Fibroblast of the aortic adventitia (primary cell): Measurements from ENCODE around the gene ARHGAP26. TPM values are rescaled to one million over a fixed set of nuclear protein-coding genes. Genes with fewer than 3 reads are reported as not detected.

Experiments
- DNase-seq: peaks from one replicate; pipeline ENCODE4 v3.0.0-alpha.2; 2010; ENCODE audit warnings: low read depth
- H3K4me3 ChIP-seq: 2 replicates; pipeline ENCODE4 v1.5.1; 2011; ENCODE audit warnings: low read depth, mild to moderate bottlenecking, control low read depth, low read length, moderate library complexity
- total RNA-seq: library from RNA; depleted of rRNA; stranded (reverse); fragments of >200 nt; gene quantifications from 2 replicates; pipeline ENCODE4 v1.2.3, GENCODE V29; 2012; ENCODE audit warnings: low replicate concordance
- TF ChIP-seq, protein P1 (sequence below): IDR thresholded peaks from 2 replicates; pipeline ENCODE4 v1.5.1; 2011; ENCODE audit warnings: mild to moderate bottlenecking, low read length, control low read depth, inconsistent platforms; ENCODE audit not compliant: insufficient read depth

ARHGAP26 gene
- total RNA-seq, 1 donor = 9.0 TPM

DNA sequence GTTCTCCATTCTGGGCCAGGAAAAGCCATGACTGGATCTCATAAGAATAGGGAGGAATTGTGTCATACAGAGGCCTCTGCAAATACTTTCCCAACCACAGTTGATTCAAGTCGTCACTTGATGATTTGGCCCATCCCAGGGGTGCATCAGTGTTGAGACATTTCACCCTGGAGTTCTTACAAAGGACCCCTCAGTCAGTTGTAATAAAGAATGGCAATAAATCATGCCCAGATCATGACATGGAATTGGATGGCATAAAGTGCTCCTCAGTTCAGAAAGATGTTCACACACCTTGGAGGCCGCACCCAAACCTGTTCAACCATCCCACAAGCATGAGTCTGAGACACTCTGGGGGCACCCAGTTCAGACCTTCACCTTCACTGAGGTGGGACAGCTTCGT lies 465.2 kb downstream of the ARHGAP26 start:
- TF ChIP-seq, protein P1, sequence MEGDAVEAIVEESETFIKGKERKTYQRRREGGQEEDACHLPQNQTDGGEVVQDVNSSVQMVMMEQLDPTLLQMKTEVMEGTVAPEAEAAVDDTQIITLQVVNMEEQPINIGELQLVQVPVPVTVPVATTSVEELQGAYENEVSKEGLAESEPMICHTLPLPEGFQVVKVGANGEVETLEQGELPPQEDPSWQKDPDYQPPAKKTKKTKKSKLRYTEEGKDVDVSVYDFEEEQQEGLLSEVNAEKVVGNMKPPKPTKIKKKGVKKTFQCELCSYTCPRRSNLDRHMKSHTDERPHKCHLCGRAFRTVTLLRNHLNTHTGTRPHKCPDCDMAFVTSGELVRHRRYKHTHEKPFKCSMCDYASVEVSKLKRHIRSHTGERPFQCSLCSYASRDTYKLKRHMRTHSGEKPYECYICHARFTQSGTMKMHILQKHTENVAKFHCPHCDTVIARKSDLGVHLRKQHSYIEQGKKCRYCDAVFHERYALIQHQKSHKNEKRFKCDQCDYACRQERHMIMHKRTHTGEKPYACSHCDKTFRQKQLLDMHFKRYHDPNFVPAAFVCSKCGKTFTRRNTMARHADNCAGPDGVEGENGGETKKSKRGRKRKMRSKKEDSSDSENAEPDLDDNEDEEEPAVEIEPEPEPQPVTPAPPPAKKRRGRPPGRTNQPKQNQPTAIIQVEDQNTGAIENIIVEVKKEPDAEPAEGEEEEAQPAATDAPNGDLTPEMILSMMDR = no peak
- H3K4me3 ChIP-seq = no peak overlapping the region
- peak; percentile 87 for DNase-seq

DNA sequence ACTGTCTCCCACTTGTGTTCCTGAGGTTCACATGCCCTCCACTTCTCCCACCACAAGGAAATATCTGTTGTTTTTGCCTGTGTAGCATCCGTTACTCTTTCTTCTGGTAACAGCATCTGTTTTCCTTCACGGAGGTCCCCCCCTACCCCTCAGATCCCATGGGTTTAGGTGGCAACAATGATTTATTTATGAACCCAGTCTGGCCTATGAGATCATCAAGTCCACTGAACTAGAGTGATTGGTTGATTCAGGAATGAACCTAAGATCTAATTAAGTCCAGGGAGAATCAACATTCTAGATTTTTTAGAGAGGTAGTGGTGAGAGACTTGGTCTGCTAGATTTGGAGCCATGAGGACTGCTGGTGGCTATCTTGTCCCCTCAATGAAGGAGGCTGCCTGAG lies 466.5 kb downstream of the ARHGAP26 start:
- H3K4me3 ChIP-seq = no peak overlapping the region
- no peak for DNase-seq
- TF ChIP-seq, protein P1 = no peak

GRCh38 chr5:143237664-143238063 lies 467.5 kb downstream of the ARHGAP26 start:
- no peak for DNase-seq
- H3K4me3 ChIP-seq = no peak overlapping the region
- TF ChIP-seq, protein P1 = no peak

- TF ChIP-seq, protein P1 = no peak
- DNase-seq = no peak
Measured at GRCh38 chr5:143238620-143239019, 468.4 kb downstream of the ARHGAP26 start.

DNA sequence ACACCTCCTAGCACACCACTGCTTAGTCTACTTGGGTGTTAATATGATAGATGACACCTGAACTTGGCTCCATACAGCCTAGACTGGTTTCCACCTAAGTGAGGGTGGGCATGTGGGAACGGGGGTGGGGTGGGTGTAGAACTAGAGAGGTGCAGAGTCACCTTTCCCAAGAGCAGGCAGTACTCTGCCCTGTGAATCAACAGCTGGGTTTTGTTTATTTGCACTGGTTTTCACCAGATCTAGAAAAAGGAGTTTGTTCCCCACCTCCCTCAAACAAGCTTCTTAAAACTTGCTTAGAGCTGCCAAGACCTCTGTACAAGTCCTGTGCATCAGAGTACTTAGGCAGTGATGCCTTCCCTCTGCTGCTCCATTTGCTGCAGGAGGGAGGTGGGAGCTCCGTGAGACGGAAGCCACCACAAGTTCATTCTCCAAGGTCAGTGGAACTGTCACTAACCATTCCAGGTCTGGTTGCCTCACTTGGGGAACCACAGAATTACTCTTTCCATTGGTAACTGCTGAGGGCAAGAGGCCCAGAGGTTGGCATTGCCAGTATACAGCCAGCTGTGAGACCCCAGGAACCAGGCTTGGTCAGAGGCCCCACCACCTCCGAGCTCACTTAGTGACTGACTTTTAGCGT lies 469.8 kb downstream of the ARHGAP26 start:
- H3K4me3 ChIP-seq = no peak overlapping the region
- DNase-seq = no peak
- TF ChIP-seq, protein P1 = no peak

More at GRCh38 chr5:143238620-143239019, 468.4 kb downstream of the ARHGAP26 start:
- H3K4me3 ChIP-seq = no peak overlapping the region

DNA sequence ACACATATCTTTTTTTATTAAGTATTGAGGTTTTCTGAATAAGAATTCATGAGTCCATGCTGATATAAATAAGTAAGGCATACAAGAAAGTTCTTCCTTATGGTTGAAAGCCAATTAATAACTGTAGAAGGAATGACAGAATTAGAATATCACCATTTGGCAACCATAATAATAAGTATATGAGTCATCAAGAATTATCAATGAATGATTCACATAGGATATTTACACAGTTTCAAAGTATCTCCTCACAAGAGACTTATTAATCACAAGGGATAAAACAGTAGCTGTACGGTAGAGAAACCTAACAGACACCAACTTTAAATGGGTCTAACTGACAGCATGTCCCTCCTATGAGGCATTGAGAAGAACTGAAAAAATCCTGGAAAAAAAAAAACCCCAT lies 471.7 kb downstream of the ARHGAP26 start:
- H3K4me3 ChIP-seq = no peak overlapping the region
- peak; percentile 50 for DNase-seq
- TF ChIP-seq, protein P1 = no peak

DNA sequence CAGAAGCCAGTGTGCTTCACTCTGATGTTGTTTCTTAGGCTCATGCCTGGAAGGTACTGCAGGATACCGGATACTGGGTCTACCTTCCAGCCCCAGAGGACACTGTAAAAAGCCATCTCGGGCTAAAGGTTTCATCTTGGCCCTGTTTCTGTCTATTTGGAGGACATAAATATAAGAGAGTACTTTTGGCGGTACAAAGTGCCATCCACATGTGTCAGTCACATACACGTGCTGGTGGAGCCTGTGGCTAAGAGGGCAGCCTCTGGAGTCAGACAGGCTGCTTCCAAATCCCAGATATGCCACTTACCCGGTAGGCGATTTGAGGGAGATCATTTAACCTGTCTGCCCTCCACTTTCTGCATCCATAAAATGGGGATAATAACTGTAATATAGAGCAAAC lies 472.9 kb downstream of the ARHGAP26 start:
- no peak for DNase-seq
- TF ChIP-seq, protein P1 = no peak
- no peak overlapping the region for H3K4me3 ChIP-seq
